AG10803 (cell line): ENCODE measurements around the gene STX7.

Experiments used
- DNase-seq: peaks from one replicate; pipeline ENCODE4 v3.0.0; 2010; ENCODE audit warnings: low read depth
- H3K4me3 ChIP-seq: 2 replicates; pipeline ENCODE4 v1.5.1; 2011; ENCODE audit warnings: mild to moderate bottlenecking, low read length, control low read depth
- CTCF ChIP-seq: conservative IDR thresholded peaks from 2 replicates; pipeline ENCODE4 v1.5.1; 2011; ENCODE audit warnings: mild to moderate bottlenecking, low read length, control low read depth, inconsistent platforms

Gene STX7

GRCh38 chr6:132484680-132485018 is 28.3 kb downstream of the STX7 start:
- no peak overlapping the region for H3K4me3 ChIP-seq
- TF ChIP-seq CTCF, result no peak
- no peak for DNase-seq

GRCh38 chr6:132483779-132484679 is 28.9 kb downstream of the STX7 start:
- no peak overlapping the region for H3K4me3 ChIP-seq
- peak; percentile 69 for DNase-seq
- TF ChIP-seq CTCF, result peak; percentile 71

GRCh38 chr6:132482581-132482980 is 30.3 kb downstream of the STX7 start:
- no peak for TF ChIP-seq CTCF
- H3K4me3 ChIP-seq, result no peak overlapping the region
- peak; percentile 39 for DNase-seq

GRCh38 chr6:132481189-132481588 is 31.7 kb downstream of the STX7 start:
- DNase-seq, result no peak
- TF ChIP-seq CTCF, result no peak

GRCh38 chr6:132479131-132479530 is 33.8 kb downstream of the STX7 start:
- no peak for TF ChIP-seq CTCF
- H3K4me3 ChIP-seq, result no peak overlapping the region
- peak; percentile 50 for DNase-seq

More at GRCh38 chr6:132481189-132481588, 31.7 kb downstream of the STX7 start:
- no peak overlapping the region for H3K4me3 ChIP-seq

- no peak for DNase-seq
- H3K4me3 ChIP-seq, result no peak overlapping the region
- no peak for TF ChIP-seq CTCF
These were observed 34.2 kb downstream of the STX7 start for GRCh38 chr6:132478674-132479073.

GRCh38 chr6:132478266-132478665 is 34.6 kb downstream of the STX7 start:
- DNase-seq, result no peak
- H3K4me3 ChIP-seq, result no peak overlapping the region
- TF ChIP-seq CTCF, result no peak
